AG04450 (cell line): ENCODE data around the gene TSHZ2. TPM values are rescaled to one million over a fixed set of nuclear protein-coding genes. Genes with fewer than 3 reads are reported as not detected.
"Not testable (repeated sequence)": the region's sequence is repeated elsewhere in the genome, so short reads cannot be mapped to it uniquely, and the experiment has no call there.

Experiments
- CTCF ChIA-PET: fragments of 300-600, 350-600 bp; formaldehyde crosslinking; extraction: SDS; loops from one replicate; lab custom pipeline; 2022; ENCODE audit warnings: antibody characterized with exemption, inconsistent platforms; lab: Charles Lee
- POLR2A ChIA-PET: fragments of 350-600 bp; formaldehyde crosslinking; extraction: SDS; loops from one replicate; lab custom pipeline; 2021; ENCODE audit warnings: antibody characterized with exemption, inconsistent platforms; lab: Yijun Ruan, JAX
- DNase-seq: peaks from one replicate; pipeline ENCODE4 v3.0.0-alpha.2; 2011; ENCODE audit warnings: low read depth, low spot score
- H3K27ac ChIP-seq: one replicate; pipeline ENCODE4 v1.5.1; 2012; ENCODE audit warnings: low read depth, low read length, control low read depth
- H3K27me3 ChIP-seq: one replicate; pipeline ENCODE4 v1.6.0; 2012; ENCODE audit warnings: low read length; ENCODE audit not compliant: control insufficient read depth, insufficient read depth
- H3K4me3 ChIP-seq: 2 replicates; pipeline ENCODE4 v1.5.1; 2011; ENCODE audit warnings: mild to moderate bottlenecking, low read depth, low read length, control low read depth
- H3K9me3 ChIP-seq: 2 replicates; pipeline ENCODE4 v1.5.1; 2012; ENCODE audit warnings: low read length; ENCODE audit not compliant: control insufficient read depth, insufficient read depth
- polyA plus RNA-seq: library from polyadenylated mRNA; depleted of rRNA; stranded (reverse); fragments of >200 nt; gene quantifications from 2 replicates; pipeline ENCODE4 v1.2.3, GENCODE V29; 2011
- TF ChIP-seq, protein P1 (sequence below): IDR thresholded peaks from 2 replicates; pipeline ENCODE4 v1.5.1; 2011; ENCODE audit warnings: low read depth, low read length, control low read depth, inconsistent platforms

TSHZ2 gene
- polyA plus RNA-seq, 1 experiment, result not detected

DNA sequence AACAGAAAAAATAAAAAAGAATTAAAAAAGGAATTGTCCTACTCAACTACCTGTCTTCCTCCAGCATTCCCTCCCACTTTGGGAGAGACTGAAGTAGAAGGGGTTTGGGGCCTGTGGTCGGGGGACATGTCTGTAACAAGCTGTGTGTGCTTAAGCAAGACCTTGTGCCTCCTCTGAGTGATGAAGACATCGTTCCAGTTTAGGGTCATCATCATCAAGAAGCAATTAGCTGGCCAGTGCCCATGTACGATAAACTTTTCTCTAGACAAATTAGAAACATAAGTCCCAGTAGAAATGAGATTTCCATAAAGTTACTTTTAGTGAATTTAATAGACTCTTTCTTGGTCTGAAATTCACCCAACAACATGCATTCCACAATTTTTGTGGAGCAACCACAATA is 348.5 kb downstream of the TSHZ2 start:
- Histone ChIP-seq H3K9me3 (no peaks in the 10 kb centered on the region), H3K27ac (no peak overlapping the region), H3K4me3 (no peak overlapping the region), H3K27me3 (no peaks in the 10 kb centered on the region)
- POLR2A ChIA-PET, result no interaction called here
- DNase-seq, result no peak
- CTCF ChIA-PET, result no interaction called here
- TF ChIP-seq, protein P1, sequence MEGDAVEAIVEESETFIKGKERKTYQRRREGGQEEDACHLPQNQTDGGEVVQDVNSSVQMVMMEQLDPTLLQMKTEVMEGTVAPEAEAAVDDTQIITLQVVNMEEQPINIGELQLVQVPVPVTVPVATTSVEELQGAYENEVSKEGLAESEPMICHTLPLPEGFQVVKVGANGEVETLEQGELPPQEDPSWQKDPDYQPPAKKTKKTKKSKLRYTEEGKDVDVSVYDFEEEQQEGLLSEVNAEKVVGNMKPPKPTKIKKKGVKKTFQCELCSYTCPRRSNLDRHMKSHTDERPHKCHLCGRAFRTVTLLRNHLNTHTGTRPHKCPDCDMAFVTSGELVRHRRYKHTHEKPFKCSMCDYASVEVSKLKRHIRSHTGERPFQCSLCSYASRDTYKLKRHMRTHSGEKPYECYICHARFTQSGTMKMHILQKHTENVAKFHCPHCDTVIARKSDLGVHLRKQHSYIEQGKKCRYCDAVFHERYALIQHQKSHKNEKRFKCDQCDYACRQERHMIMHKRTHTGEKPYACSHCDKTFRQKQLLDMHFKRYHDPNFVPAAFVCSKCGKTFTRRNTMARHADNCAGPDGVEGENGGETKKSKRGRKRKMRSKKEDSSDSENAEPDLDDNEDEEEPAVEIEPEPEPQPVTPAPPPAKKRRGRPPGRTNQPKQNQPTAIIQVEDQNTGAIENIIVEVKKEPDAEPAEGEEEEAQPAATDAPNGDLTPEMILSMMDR, result no peak

DNA sequence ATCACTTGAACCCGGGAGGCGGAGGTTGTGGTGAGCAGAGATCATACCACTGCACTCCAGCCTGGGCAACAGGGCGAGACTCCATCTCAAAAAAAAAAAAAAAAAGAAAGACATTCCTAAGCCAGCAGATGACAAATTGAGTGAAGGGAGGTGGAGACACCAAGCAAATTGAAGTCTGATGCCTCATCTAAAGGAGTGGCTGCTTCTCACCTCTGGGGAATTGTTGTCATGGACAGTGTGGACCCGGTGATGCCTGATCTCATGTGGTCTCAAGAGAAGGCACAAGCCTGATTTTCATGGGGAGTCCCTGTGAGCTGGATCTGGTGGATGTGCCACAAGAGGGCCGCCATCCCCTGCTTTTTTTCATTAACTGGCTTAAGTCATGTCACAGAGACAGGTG is 349.4 kb downstream of the TSHZ2 start:
- TF ChIP-seq, protein P1, result no peak
- no peak for DNase-seq
- ChIA-PET CTCF (no interaction called here), POLR2A (no interaction called here)
- Histone ChIP-seq H3K27ac (no peak overlapping the region), H3K9me3 (no peaks in the 10 kb centered on the region), H3K4me3 (no peak overlapping the region), H3K27me3 (no peaks in the 10 kb centered on the region)

DNA sequence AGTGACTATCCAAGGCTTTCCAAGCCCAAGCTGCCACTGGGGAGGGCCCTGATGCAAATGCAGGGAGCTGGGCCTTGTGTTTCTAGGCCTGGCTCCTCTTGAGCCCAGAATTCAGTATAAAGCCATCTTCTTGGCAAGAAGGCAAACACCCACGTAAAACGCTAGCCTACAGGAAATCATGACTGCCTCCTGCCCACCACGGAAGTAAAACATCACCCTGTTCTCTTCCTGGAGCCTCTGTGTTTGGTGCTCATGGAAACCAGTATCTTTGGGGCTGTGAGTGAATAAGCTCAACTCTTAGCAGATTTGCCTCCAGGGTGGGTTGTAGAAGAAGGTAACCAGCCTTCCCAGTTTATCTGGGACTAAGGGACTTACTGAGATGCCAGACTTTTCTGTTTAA is 350.5 kb downstream of the TSHZ2 start:
- CTCF ChIA-PET, result no interaction called here

DNA sequence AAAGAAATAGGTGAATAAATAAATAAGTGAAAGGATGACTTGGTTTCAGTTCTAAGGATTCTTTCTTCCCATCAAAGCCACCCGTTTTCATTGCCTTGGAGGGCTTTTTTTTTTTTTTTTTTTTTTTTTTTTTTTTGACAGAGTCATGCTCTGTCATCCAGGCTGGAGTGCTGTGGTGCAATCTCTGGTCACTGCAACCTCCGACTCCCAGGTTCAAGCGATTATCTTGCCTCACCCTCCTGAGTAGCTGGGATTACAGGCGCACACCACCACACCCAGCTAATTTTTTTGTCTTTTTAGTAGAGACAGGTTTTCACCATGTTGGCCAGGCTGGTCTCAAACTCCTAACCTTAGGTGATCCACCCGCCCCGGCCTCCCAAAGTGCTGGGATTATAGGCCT is 351.3 kb downstream of the TSHZ2 start:
- CTCF ChIA-PET, H3K27me3 ChIP-seq, POLR2A ChIA-PET, H3K27ac ChIP-seq, DNase-seq, H3K4me3 ChIP-seq, H3K9me3 ChIP-seq: not testable (repeated sequence)

More for the DNA sequence above, 350.5 kb downstream of the TSHZ2 start:
- POLR2A ChIA-PET, result no interaction called here
- no peak for DNase-seq
- no peak overlapping the region for H3K4me3 ChIP-seq
- no peaks in the 10 kb centered on the region for H3K27me3 ChIP-seq
- no peaks in the 10 kb centered on the region for H3K9me3 ChIP-seq
- H3K27ac ChIP-seq, result no peak overlapping the region
- TF ChIP-seq, protein P1, result no peak

DNA sequence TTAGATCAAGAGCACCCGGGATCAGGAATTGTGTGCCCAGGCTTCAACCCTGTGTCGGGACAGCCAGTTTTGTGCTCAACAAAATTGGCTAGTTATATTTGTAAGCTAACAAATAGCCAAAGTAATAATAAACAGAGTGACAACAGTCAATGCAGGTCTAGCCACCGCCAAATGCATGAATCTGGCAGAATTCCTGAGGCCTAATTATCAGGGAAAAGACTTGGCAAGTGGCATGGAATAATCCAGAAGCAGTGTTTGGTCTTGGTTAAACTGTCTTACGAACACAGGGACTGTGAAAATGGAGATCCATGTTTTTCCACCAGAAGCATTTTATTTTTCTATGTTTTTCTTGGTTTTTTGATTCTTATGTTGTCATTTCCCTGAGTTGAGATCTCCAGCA is 352.7 kb downstream of the TSHZ2 start:
- no peak for DNase-seq
- Histone ChIP-seq H3K4me3 (no peak overlapping the region), H3K27me3 (no peaks in the 10 kb centered on the region), H3K9me3 (no peaks in the 10 kb centered on the region), H3K27ac (no peak overlapping the region)
- CTCF ChIA-PET, result interaction anchor here (0.5 kb wide), 1 partner anchor 738 kb away, joined by 4 read pairs; no protein-coding TSS in a partner anchor
- TF ChIP-seq, protein P1, result no peak
- POLR2A ChIA-PET, result no interaction called here

DNA sequence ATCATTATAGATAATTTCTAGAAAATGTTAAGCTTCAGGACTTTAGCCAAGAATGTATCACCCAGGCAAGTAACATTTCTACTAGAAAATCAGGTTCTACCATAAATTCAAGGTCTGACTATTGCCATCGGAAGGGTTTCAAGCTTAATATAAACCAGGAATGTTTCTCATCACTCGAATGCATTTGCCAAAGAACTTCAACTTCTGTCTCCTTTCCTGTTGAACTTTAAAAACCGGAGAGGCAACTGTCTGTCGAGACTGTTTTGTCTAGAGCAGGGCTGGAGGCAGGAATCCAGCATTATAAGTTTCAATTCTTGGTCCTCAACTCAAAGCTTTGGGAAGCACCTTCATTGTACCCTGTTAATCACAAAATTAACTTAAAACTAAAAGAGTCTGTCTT is 356.8 kb downstream of the TSHZ2 start:
- POLR2A ChIA-PET, result no interaction called here
- no peak for DNase-seq
- CTCF ChIA-PET, result interaction anchor here (0.6 kb wide), 1 partner anchor 641 kb away, joined by 3 read pairs; no protein-coding TSS in a partner anchor
- TF ChIP-seq, protein P1, result no peak
- H3K9me3 ChIP-seq, result no peaks in the 10 kb centered on the region
- no peak overlapping the region for H3K4me3 ChIP-seq
- no peak overlapping the region for H3K27ac ChIP-seq
- H3K27me3 ChIP-seq, result no peaks in the 10 kb centered on the region
